ENCODE data around the gene PKD1L1.
"Not testable (repeated sequence)": the region's sequence is repeated elsewhere in the genome, so short reads cannot be mapped to it uniquely, and the experiment has no call there.

PKD1L1 gene

DNA sequence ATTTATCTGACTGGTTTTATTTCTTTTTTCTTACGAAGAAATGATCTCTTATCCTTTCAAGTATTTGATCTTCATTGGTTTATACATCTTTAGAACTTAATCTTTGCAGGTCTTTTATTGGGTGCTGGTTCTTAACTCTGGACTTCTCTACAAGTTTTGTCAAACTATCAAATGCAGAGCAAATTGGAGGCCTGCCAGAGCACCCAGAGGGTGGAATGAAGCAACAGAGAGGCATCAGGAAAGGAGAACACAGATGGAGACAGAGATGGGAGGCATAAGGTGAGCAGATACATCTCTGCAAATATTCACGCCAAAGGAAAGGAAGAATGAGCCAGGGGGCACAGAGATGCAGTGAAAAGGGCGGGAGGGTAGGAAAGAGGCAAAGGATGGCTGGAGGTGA, 130.3 kb downstream of the PKD1L1 start:
- no peak for DNase-seq (ENCODE audit: low read depth in 2 of 2)

DNA sequence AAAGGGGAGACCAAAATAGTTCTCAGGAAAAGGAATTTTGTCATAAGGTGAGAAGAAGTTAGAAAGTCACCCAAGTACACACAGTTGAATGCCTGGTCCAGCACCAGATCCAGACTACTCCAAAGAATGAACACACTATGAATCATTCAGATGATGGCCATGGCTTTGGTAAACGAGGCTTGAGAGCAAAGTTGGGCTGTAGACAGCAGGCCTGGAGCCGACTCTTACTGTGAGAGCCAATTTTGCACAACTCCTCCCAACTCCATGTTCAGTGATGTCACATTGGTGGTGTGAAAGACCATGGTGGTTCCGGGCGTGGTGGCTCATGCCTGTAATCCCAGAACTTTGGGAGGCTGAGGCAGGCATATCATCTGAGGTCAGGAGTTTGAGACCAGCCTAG, 131.6 kb downstream of the PKD1L1 start:
- no peak for DNase-seq (ENCODE audit: low read depth in 2 of 2)

DNA sequence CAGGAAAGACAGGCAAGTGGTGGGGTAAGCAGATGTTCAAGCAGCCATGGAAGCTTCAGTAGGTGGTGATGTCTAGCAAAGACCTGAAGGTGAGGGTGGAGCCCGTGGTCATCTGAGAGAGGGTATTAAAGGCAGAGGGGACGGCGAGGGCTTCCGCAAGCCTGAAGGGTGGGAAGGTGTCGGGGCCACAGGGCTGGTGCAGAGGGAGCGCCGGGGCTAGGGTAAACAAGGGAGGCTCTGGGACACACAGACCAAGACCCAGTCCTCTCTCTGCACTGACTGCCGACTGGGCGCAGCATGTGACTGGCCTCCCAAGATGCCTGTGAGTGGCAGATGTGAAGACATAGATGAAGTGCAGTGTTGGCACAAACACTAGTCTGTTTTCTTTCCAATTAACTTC, 132.4 kb downstream of the PKD1L1 start:
- no peak for DNase-seq (ENCODE audit: low read depth in 2 of 2)

- DNase-seq (ENCODE audit: low read depth in 2 of 2) = no peak
Observed at GRCh38 chr7:47814905-47815613, 133.2 kb downstream of the PKD1L1 start.

DNA sequence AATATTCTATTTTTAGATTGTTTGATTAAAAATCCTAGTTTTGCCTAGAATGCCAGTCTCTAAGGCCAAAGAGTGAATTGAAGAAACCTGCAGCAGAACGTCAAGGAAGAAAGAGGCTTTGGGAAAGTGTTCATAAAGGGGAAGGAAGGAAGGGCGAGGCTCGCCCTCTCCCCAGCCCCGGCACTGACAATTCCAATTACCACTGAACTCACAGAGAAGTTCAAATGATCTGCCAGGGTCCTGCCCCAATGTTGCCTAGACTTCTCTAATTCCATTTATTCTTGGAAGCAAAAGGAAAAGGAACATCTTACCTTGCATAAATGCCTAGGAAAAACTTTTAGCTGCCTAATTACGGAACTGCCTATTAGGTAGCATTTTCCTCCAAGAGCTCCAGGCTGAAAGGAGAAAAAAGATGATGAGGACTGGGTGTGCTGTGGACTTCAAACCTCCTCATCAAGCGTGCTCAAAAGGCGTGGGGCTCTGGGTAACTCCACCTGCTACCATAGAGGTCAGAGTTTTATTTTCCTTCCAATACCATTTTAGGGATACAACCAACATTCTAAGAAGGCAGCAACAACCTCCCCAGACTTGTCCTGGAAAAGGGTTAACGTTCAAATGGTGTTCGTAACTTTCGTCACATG, 134.5 kb downstream of the PKD1L1 start:
- no peak for DNase-seq (ENCODE audit: low read depth in 2 of 2)

- DNase-seq (ENCODE audit: low read depth in 2 of 2) = no peak
Observed at GRCh38 chr7:47812429-47813136, 135.7 kb downstream of the PKD1L1 start.

DNA sequence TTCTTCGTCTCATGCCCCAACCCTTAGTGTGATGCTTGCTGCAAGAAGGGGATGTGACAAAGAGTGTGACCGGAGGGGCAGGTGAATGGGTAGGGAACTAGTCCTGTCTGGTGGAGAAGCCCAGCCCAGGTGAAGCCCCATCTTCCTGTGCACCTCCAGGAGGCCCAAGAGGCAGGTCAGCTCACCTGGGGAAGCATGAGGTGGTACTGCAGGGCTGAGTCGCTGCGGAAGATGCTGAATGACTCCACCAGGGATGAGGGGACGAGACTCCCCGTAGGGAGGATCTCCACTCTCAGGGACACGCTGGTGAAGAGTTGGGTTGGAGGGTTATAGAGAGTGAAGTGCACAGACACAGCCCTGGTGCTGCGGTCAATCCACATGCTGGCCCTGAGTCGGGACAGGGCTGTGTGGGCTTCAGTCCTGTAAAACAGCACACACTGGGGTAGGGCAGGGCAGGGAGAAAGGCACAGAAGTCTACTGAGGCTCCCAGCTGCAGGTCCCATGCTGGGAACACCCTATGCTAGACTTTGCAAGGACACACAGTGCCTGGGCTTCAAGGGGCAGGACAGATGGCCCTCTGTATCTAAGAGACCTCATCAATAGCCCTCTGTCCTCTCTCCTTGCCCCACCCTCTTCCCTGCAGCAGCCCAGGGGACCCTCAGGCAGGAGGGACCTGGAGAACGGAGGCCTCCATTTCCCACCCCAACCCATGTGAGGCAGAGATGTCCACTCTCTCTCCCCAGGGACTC, 136.5 kb downstream of the PKD1L1 start:
- DNase-seq (ENCODE audit: low read depth in 2 of 2) = no peak

DNA sequence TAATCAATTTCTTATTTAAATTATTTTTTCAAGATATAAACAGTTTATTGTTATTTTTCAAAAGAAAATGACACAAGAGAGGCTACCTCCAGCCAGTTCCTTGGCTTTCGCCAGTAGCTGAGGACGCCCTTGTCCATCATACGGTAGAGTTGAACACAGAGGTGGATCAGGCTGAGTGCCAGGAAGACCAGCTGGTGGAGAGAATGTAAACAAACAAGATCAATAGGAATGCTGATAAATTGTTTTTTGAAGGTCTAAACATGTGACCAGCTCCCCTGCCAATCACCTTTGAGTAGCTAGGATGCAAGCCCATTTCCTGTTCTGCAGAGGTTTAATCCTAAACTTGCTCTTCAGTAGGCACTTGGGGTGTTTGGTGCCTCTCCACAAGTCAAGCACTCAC, 138.9 kb downstream of the PKD1L1 start:
- DNase-seq (ENCODE audit: low read depth in 2 of 2) = no peak

DNA sequence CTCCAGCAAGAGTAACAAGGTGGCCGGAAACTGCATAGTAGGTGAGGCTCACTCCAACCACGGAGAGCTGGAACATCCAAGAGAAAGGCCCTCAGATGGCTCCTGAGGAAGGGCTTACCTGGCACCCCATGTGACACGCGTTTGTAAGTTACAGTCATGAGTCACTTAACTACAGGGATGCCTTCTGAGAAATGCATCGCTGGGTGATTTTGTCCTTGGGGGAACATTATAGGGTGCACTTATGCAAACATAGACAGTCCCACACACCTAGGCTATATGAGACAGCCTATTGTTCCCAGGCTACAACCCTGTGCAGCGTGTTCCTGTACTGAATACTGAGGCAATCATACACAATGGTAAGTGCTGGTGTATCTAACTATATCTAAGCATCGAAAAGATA, 139.9 kb downstream of the PKD1L1 start:
- no peak for DNase-seq (ENCODE audit: low read depth in 2 of 2)

DNA sequence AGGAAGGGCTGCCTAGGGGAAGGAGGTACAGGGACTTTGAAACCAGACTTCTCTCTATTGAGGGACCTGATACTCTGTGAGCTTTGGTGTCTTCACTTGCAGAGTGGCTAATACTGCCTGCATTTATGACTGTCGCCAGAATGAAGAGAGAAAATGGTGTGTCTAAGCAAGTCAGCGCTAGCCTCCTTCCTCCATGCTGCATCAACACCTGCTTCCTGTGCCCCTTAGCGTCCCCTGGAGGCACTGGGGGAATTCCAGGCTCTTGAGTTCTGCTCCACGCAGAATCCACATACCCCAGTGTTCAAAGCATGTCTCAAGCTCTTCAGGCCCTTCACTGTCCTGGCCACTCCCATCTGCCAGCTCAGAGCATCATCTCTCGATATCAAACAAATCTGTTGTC, 140.5 kb downstream of the PKD1L1 start:
- no peak for DNase-seq (ENCODE audit: low read depth in 2 of 2)

- no peak for DNase-seq (ENCODE audit: low read depth in 2 of 2)
Observed at GRCh38 chr7:47807126-47807525, 141.1 kb downstream of the PKD1L1 start.

DNA sequence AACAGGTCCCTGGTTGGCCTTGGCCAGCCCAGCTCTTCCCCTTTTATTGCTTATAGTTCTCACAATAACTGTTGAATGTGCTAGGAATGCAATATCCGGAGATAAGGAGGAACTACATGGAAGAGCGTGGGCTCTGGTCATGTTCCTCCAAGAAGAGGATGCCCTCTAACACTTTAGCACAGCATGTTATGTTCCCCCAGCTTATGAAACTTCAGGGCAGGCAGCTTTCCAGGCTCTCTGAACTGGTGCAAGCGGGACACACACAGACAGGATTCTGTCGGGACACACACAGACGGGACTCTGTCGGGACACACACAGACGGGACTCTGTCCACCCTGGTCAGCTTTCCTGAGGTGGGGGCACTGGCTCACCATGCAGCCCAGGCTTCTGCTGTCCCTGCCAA, 141.6 kb downstream of the PKD1L1 start:
- DNase-seq (ENCODE audit: low read depth in 2 of 2) = no peak

DNA sequence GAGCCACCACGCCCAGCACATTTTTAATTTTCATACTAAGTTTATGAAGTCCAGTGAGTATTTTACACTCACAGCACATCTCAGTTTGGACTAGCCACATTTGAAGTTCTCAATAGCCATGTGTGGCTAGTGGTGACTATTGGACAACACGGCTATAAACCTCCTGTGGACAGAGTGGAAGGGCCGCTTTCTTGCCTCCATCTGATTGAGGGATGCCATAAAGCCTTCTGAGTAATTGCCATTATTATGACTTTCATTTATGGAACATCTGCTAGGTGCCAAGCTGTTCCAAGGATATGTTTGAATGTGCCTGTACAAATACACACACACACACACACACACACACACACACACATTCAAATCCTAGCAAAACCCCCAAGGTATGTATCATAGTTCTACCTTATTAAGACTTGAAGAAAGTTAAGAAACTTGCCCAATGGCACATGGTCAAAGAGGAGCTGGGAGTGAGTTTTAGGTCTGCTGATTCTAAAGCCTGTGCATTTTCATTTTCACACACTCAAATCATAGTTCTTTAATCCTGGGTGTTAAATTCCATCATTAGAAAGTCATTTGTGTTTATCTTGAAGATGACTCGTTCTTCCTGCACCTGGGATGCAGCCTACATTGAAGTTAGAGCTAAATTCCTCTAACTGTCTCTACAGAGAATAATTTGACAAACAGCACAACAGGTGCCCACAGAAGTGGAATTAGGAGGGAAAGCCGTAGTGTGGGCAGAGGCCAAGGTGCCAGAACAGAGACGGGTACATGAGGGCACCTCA, 143.3 kb downstream of the PKD1L1 start:
- no peak for DNase-seq (ENCODE audit: low read depth in 2 of 2)

DNA sequence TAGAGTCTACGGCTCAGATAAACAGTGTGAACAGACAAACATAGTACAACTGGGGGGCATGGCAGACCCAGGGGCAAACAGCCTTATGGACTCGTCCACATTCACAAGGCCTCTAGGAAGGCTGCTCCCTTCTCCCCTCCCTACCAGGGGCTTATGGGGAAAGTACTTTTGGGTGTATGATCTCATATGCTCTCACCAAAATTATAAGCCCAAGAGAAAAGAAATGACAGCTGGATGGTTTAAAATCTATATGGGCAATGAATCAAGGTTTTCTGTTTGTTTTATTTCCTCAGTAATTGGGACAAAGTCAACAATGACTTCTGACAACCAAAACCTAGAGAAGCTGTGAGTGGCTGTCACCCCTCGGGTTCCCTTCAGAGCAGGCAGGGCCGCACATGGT, 144.4 kb downstream of the PKD1L1 start:
- no peak for DNase-seq (ENCODE audit: low read depth in 2 of 2)

- no peak for DNase-seq (ENCODE audit: low read depth in 2 of 2)
Observed at GRCh38 chr7:47803025-47803424, 145.2 kb downstream of the PKD1L1 start.

DNA sequence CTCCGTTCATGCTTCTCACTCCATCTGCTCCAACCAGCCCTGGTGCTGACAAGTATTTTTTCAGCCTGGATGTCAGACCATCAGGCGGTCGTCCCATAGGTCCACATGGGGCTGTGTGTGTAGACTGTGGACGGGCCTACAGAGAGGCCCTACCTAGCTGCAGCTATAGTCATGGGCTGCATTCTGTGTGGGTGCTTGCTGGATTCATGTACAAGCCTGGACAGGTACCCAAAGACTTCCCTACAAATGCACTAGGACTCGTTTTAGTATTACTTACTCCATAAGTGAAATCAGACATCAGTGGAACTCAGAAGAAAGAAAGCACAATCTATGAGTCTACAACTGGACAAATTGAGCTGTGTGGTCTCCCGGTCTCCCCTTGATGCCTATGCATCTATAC, 146.8 kb downstream of the PKD1L1 start:
- DNase-seq (ENCODE audit: low read depth in 2 of 2) = no peak

GRCh38 chr7:47799524-47799923, 148.7 kb downstream of the PKD1L1 start:
- DNase-seq (ENCODE audit: low read depth in 2 of 2) = no peak

GRCh38 chr7:47796347-47796746, 151.9 kb downstream of the PKD1L1 start:
- DNase-seq (ENCODE audit: low read depth in 2 of 2) = no peak

DNA sequence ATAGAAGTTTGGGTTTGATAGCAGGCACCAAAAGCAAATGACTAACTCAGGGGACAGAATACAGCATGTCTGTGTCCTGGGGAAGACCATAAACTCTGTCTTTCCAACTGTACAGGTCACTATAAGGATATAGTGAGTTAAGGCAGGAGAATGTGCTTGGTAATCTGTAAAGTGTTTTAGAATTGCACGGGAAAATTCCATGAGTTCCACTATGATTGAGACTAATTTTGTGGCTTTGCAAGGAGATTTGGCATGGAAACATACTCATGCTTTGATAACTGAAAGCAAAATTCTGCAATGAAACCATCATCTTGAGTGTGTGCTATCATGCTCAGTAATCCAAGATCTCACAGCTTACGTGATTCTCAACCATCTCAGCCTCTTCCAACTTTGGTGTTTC, 152.6 kb downstream of the PKD1L1 start:
- DNase-seq (ENCODE audit: low read depth in 2 of 2) = peak; percentile 90

- not testable (repeated sequence) for DNase-seq (ENCODE audit: low read depth in 2 of 2)
Observed at GRCh38 chr7:47795126-47795525, 153.1 kb downstream of the PKD1L1 start.

DNA sequence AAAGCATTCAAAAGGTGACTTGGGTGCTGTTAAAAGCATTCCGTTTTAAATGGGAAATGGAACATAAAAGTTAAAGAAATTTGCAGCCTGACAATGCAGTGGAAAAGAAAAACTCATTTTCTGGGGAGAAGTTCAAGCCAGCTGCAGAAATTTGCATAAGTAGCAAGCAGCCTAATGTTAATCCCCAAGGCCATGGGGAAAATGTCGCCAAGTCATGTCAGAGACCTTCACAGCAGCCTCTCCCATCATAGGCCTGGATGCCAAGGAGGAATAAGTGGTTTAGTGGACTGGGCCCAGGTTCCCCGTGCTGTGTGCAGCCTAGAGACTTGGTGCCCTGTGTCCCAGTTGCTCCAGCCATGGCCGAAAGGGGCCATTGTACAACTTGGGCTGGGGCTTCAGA, 154.2 kb downstream of the PKD1L1 start:
- DNase-seq (ENCODE audit: low read depth in 2 of 2) = no peak

- DNase-seq (ENCODE audit: low read depth in 2 of 2) = not testable (repeated sequence)
Observed at GRCh38 chr7:47793186-47793585, 155.1 kb downstream of the PKD1L1 start.

All from fibroblast of skin of left quadriceps (primary cell).